DOHH2 (cell line): Measurements from ENCODE around the gene FILIP1L.

Experiments
- H3F3A ChIP-seq: fragments of 200-600 bp; sonication (generic), shearing (Covaris generic); 2 replicates; pipeline ENCODE4 v1.6.0; 2016; ENCODE audit warnings: antibody characterized with exemption, mild to moderate bottlenecking; ENCODE audit not compliant: control insufficient read depth, insufficient read depth
- H3K27ac ChIP-seq: fragments of 200-600 bp; sonication (generic); 2 replicates; pipeline ENCODE4 v1.5.1; 2014; ENCODE audit warnings: low read depth, mild to moderate bottlenecking, low read length, moderate library complexity
- H3K27me3 ChIP-seq: fragments of 200-600 bp; sonication (generic); 2 replicates; pipeline ENCODE4 v1.6.1; 2014; ENCODE audit warnings: mild to moderate bottlenecking, low read length, mixed read lengths; ENCODE audit not compliant: control insufficient read depth
- H3K36me3 ChIP-seq: fragments of 200-600 bp; sonication (generic); 2 replicates; pipeline ENCODE4 v1.6.1; 2014; ENCODE audit warnings: mild to moderate bottlenecking, low read length, moderate library complexity, mixed read lengths; ENCODE audit not compliant: control insufficient read depth
- H3K4me1 ChIP-seq: fragments of 200-600 bp; sonication (generic); 2 replicates; pipeline ENCODE4 v1.6.1; 2014; ENCODE audit warnings: mild to moderate bottlenecking, low read length, mixed read lengths; ENCODE audit not compliant: control insufficient read depth
- H3K4me2 ChIP-seq: fragments of 200-600 bp; sonication (generic); 2 replicates; pipeline ENCODE4 v1.6.0; 2014; ENCODE audit warnings: mild to moderate bottlenecking, low read length, moderate library complexity
- H3K4me3 ChIP-seq: fragments of 200-600 bp; sonication (generic); 2 replicates; pipeline ENCODE4 v1.5.1; 2014; ENCODE audit warnings: mild to moderate bottlenecking, low read length, mixed read lengths
- H3K79me2 ChIP-seq: fragments of 200-600 bp; sonication (generic); 2 replicates; pipeline ENCODE4 v1.6.1; 2014; ENCODE audit warnings: mild to moderate bottlenecking, low read length, mixed read lengths; ENCODE audit not compliant: control insufficient read depth
- H3K9me2 ChIP-seq: fragments of 200-600 bp; sonication (generic); replicated peaks from 2 replicates; pipeline ENCODE4 v1.6.1; 2014; ENCODE audit warnings: mild to moderate bottlenecking, low read length, mixed read lengths; ENCODE audit not compliant: control insufficient read depth
- H3K9me3 ChIP-seq: fragments of 200-600 bp; sonication (generic); 2 replicates; pipeline ENCODE4 v1.6.1; 2014; ENCODE audit warnings: antibody characterized with exemption, low read length, mixed read lengths; ENCODE audit not compliant: control insufficient read depth, insufficient read depth
- H4K20me1 ChIP-seq: fragments of 200-600 bp; sonication (generic); 2 replicates; pipeline ENCODE4 v1.6.0; 2014; ENCODE audit warnings: low read depth, mild to moderate bottlenecking, antibody characterized with exemption, low read length, moderate library complexity; ENCODE audit not compliant: control insufficient read depth, insufficient read depth
- CTCF ChIP-seq: fragments of 200-600 bp; sonication (generic); IDR thresholded peaks from one replicate; pipeline ENCODE4 v1.5.1; 2014; ENCODE audit warnings: antibody characterized with exemption, mild to moderate bottlenecking, low read depth, low read length; ENCODE audit not compliant: poor library complexity, severe bottlenecking
- EZH2phosphoT487 ChIP-seq: fragments of 200-600 bp; sonication (generic); IDR thresholded peaks from 2 replicates; pipeline ENCODE4 v1.6.1; 2017; ENCODE audit warnings: borderline replicate concordance, mild to moderate bottlenecking, antibody characterized with exemption, low read length, moderate library complexity, mixed read lengths

Gene FILIP1L

GRCh38 chr3:99881121-99881524, 233.2 kb downstream of the FILIP1L start:
- H3K4me2 ChIP-seq: no peak overlapping the region
- peaks cover 5% of the 10 kb centered on the region for H3K4me1 ChIP-seq
- H3K27ac ChIP-seq: no peak overlapping the region
- no peak overlapping the region for H3K4me3 ChIP-seq
- no peaks in the 10 kb centered on the region for H3K27me3 ChIP-seq
- no peaks in the 10 kb centered on the region for H3K9me3 ChIP-seq
- H3F3A ChIP-seq: peaks cover 2% of the 10 kb centered on the region; the same call in 1 of the 2 replicates
- H3K79me2 ChIP-seq: no peaks in the 10 kb centered on the region
- H3K36me3 ChIP-seq: no peaks in the 10 kb centered on the region; the same call in 1 of the 2 replicates
- H4K20me1 ChIP-seq: no peaks in the 10 kb centered on the region; the same call in 1 of the 2 replicates
- no peak for TF ChIP-seq EZH2phosphoT487
- TF ChIP-seq CTCF: no peak
- no peaks in the 10 kb centered on the region for H3K9me2 ChIP-seq

GRCh38 chr3:99879275-99879674, 235.0 kb downstream of the FILIP1L start:
- TF ChIP-seq CTCF (no peak), EZH2phosphoT487 (no peak)
- Histone ChIP-seq H3K79me2 (0 out of 2 replicates have a peak, but pooled peaks cover 2% of the 10 kb centered on the region), H3K9me2 (no peaks in the 10 kb centered on the region), H3K4me1 (peaks cover 18% of the 10 kb centered on the region), H3K4me3 (no peak overlapping the region), H3K4me2 (no peak overlapping the region), H3F3A (peaks cover 2% of the 10 kb centered on the region; the same call in 1 of the 2 replicates), H3K27ac (no peak overlapping the region), H3K9me3 (no peaks in the 10 kb centered on the region), H3K36me3 (no peaks in the 10 kb centered on the region; the same call in 1 of the 2 replicates), H3K27me3 (0 out of 2 replicates have a peak, but pooled peaks cover 3% of the 10 kb centered on the region), H4K20me1 (no peaks in the 10 kb centered on the region; the same call in 1 of the 2 replicates)

GRCh38 chr3:99878005-99878404, 236.3 kb downstream of the FILIP1L start:
- Histone ChIP-seq H3F3A (peaks cover 2% of the 10 kb centered on the region; the same call in 1 of the 2 replicates), H3K27ac (no peak overlapping the region), H3K79me2 (0 out of 2 replicates have a peak, but pooled peaks cover 5% of the 10 kb centered on the region), H3K27me3 (0 out of 2 replicates have a peak, but pooled peaks cover 3% of the 10 kb centered on the region), H3K9me2 (no peaks in the 10 kb centered on the region), H3K4me2 (no peak overlapping the region), H3K36me3 (no peaks in the 10 kb centered on the region; the same call in 1 of the 2 replicates), H3K4me1 (peaks cover 20% of the 10 kb centered on the region), H3K9me3 (no peaks in the 10 kb centered on the region), H3K4me3 (no peak overlapping the region), H4K20me1 (no peaks in the 10 kb centered on the region; the same call in 1 of the 2 replicates)
- TF ChIP-seq CTCF (no peak), EZH2phosphoT487 (no peak)
